Measurements from ENCODE around the gene GPRIN3. TPM values are rescaled to one million over a fixed set of nuclear protein-coding genes. Genes with fewer than 3 reads are reported as not detected.

The GPRIN3 gene
- total and polyA plus RNA-seq, 2 experiments from 2014 or later = 0.74 to 3.2 TPM

GRCh38 chr4:89243733-89244252 lies 63.8 kb downstream of the GPRIN3 start:
- H3K27ac Mint-ChIP-seq = no peak overlapping the region
- Histone ChIP-seq H3K27ac (ENCODE audit: low read depth) (no peak overlapping the region), H3K79me2 (replicated peaks; ENCODE audit: insufficient read depth) (no peaks in the 10 kb centered on the region), H3K9me2 (ENCODE audit: insufficient read depth) (no peaks in the 10 kb centered on the region), H3K4me1 (ENCODE audit: insufficient read depth) (no peaks in the 10 kb centered on the region), H3K36me3 (ENCODE audit: insufficient read depth) (no peaks in the 10 kb centered on the region), H3K4me2 (no peak overlapping the region), H3F3A (replicated peaks; ENCODE audit: low read depth) (no peaks in the 10 kb centered on the region), H3K27me3 (ENCODE audit: insufficient read depth) (no peaks in the 10 kb centered on the region), H3K4me3 (no peak overlapping the region), H4K20me1 (replicated peaks; ENCODE audit: insufficient read depth) (no peaks in the 10 kb centered on the region), H2AFZ (no peak overlapping the region)
- H3K36me3 Mint-ChIP-seq (ENCODE audit: low read depth) = no peaks in the 10 kb centered on the region
- ATAC-seq (no peak), DNase-seq (ENCODE audit: low spot score) (no peak)
- H3K4me3 Mint-ChIP-seq = no peak overlapping the region
- 0 out of 3 replicates have a peak, but pooled peaks cover 4% of the 10 kb centered on the region for H3K4me1 Mint-ChIP-seq
- H3K9me3 Mint-ChIP-seq = no peaks in the 10 kb centered on the region
- TF ChIP-seq CREB1 (CRISPR knock-in tag; IDR thresholded peaks at IDR 0.05; ENCODE audit: low read depth) (no peak), STAT1 (IDR thresholded peaks at IDR 0.05; ENCODE audit: unreplicated experiment) (no peak), ZNF462 (CRISPR knock-in tag; IDR thresholded peaks at IDR 0.05) (no peak), NANOG (IDR thresholded peaks at IDR 0.05; ENCODE audit: borderline replicate concordance) (no peak), ZNF114 (CRISPR knock-in tag; IDR thresholded peaks at IDR 0.05) (no peak), JUNB (IDR thresholded peaks at IDR 0.05; ENCODE audit: unreplicated experiment) (no peak), ZNF331 (CRISPR knock-in tag; IDR thresholded peaks at IDR 0.05; ENCODE audit: low read depth) (no peak), EZH2 (IDR thresholded peaks at IDR 0.05; ENCODE audit: low read depth, unreplicated experiment) (no peak), ETS1 (IDR thresholded peaks at IDR 0.05) (no peak), EZH2phosphoT487 (IDR thresholded peaks at IDR 0.05; ENCODE audit: unreplicated experiment) (no peak), POLR2AphosphoS5 (IDR thresholded peaks at IDR 0.05; ENCODE audit: low read depth) (no peak)
- TF ChIP-seq, protein P1, sequence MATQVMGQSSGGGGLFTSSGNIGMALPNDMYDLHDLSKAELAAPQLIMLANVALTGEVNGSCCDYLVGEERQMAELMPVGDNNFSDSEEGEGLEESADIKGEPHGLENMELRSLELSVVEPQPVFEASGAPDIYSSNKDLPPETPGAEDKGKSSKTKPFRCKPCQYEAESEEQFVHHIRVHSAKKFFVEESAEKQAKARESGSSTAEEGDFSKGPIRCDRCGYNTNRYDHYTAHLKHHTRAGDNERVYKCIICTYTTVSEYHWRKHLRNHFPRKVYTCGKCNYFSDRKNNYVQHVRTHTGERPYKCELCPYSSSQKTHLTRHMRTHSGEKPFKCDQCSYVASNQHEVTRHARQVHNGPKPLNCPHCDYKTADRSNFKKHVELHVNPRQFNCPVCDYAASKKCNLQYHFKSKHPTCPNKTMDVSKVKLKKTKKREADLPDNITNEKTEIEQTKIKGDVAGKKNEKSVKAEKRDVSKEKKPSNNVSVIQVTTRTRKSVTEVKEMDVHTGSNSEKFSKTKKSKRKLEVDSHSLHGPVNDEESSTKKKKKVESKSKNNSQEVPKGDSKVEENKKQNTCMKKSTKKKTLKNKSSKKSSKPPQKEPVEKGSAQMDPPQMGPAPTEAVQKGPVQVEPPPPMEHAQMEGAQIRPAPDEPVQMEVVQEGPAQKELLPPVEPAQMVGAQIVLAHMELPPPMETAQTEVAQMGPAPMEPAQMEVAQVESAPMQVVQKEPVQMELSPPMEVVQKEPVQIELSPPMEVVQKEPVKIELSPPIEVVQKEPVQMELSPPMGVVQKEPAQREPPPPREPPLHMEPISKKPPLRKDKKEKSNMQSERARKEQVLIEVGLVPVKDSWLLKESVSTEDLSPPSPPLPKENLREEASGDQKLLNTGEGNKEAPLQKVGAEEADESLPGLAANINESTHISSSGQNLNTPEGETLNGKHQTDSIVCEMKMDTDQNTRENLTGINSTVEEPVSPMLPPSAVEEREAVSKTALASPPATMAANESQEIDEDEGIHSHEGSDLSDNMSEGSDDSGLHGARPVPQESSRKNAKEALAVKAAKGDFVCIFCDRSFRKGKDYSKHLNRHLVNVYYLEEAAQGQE (IDR thresholded peaks at IDR 0.05; ENCODE audit: unreplicated experiment) = no peak
- TF ChIP-seq, protein P2, sequence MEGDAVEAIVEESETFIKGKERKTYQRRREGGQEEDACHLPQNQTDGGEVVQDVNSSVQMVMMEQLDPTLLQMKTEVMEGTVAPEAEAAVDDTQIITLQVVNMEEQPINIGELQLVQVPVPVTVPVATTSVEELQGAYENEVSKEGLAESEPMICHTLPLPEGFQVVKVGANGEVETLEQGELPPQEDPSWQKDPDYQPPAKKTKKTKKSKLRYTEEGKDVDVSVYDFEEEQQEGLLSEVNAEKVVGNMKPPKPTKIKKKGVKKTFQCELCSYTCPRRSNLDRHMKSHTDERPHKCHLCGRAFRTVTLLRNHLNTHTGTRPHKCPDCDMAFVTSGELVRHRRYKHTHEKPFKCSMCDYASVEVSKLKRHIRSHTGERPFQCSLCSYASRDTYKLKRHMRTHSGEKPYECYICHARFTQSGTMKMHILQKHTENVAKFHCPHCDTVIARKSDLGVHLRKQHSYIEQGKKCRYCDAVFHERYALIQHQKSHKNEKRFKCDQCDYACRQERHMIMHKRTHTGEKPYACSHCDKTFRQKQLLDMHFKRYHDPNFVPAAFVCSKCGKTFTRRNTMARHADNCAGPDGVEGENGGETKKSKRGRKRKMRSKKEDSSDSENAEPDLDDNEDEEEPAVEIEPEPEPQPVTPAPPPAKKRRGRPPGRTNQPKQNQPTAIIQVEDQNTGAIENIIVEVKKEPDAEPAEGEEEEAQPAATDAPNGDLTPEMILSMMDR (conservative IDR thresholded peaks at IDR 0.05; ENCODE audit: low read depth in 2 of 2) = no peak
- H3K27me3 Mint-ChIP-seq (ENCODE audit: insufficient read depth, low read depth, poor library complexity) = peaks cover 1% of the 10 kb centered on the region

All from GM23338 (cell line).